SKM-1 treated with dmso at 0.1 percent for 144 hours (cell line): ENCODE results near the gene ZIC5.

Experiments
- DNase-seq: peaks from one replicate; lab custom pipeline; 2025; ENCODE audit not compliant: unreplicated experiment; lab: John Stamatoyannopoulos, UW

ZIC5 gene

DNA sequence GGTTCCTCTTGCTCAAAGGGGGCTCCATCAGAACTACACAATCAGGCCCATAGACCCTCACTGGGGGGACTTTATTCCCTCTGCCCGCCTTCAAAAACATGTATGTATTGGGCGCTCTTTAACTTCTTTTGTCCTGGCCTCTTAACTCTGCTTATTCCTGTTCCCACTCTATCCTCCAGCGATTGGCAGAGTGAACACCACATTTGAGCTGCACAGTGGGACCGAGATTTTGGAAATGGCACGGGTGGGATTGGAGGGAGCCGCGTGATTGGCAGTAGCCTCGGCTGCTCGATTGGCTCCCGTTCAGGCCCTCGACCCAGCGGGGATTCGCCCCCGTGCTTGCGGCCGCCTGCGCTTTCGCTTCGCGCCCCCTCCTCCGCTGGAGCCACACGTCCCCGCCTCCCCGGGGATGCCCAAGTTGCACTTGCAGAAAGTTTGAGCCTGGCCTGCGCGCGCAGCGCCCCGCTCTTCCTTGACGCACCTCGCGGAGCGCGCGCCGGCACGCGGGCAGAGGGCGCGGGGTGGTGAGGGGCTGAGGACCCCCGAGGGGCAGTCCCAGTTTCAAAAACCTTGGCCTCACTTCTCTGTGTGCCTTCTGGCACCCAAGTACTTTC lies at the start of gene ZIC5:
ZIC5 (minus strand) TSS at position 192 of the 614 bp plus-strand sequence; CDS start at position 28, 164 bp downstream.
- no peak for DNase-seq

DNA sequence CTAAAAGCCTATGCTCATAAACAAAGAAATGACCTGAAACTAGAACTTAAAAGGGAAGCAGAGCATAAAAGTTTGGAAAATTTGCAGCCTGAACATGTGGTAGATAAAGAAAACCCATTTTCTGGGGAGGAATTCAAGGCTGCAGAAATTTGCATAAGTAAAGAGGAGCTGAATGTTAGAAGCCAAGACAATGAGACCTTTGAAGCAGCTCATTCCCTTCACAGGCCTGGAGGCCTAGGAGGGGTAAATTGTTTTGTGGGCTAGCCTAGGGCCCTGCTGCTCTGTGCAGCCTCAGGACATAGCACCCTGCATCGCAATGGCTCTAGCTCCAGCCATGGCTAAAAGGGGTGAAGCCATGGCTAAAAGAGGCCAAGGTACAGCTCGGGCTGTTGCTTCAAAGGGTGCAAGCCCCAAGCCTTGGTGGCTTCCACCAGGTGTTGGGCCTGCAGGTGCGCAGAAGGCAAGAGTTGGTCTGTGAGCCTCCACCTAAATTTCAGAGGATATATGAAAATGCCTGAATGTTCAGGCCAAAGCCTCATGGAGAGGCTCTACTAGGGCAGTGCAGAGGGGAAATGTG lies 48.3 kb upstream of the ZIC5 start:
- no peak for DNase-seq

DNA sequence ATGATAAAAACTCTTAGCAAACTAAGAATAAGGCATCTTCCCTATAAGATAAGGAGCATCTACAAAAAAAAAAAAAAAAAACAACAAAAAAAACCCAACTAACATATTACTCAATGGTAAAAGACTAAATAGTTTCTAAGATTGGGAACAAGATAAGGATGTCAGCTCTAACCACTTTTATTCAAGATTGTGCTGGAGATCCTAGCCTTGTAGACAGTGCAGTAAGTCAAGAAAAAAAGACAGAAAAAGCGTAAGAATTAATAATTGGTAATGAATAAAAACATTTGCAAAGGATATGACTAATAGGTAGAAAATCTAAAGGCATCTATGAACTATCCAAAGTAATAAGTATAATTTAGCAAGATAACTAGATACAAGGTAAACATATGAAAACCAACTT lies 43.1 kb upstream of the ZIC5 start:
- no peak for DNase-seq

DNA sequence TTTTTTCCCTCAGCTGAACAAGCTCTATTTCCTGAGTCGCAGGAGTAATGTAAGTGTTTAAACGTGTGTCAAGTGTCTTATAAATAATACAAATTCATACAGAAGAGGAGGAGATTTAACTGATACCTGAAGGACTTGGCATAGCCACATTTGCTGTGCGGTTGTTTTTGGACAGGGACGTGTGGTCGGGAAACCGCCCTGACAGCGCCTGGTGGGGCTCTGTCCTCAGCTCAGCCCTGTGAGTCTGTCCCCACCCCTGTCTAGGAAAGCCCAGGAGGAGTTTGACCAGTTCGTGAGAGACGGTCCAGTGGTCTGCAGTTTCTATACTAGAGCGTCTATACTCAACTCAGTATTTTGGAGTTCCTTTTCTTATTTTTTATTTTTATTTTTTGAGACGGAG lies 26.7 kb upstream of the ZIC5 start:
- no peak for DNase-seq

DNA sequence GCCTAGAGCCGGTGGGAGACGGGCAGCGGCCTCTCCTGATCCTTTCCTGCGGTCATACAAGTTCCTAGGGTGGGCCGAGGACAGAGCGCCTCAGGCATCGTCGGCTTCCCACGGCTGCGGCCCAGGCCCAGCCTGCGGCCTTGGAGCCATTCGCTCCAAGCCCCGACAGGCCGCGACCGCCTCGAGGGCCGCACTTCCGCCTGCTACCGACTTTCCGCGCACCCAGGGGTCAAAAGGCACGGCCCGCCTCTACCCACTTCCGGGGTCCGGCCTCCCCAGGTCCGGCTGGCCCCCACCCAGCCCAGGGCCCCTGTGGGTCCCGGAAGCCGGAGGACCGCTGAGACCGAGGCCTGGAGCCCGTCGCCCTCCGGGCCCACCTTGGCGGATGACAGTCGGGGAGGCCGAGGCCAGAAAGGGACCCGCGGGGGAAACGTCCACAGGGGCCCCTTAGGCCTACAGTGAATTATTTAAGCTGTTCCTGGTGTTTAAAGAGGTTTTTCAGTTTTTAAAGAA lies 26.2 kb upstream of the ZIC5 start:
- no peak for DNase-seq

DNA sequence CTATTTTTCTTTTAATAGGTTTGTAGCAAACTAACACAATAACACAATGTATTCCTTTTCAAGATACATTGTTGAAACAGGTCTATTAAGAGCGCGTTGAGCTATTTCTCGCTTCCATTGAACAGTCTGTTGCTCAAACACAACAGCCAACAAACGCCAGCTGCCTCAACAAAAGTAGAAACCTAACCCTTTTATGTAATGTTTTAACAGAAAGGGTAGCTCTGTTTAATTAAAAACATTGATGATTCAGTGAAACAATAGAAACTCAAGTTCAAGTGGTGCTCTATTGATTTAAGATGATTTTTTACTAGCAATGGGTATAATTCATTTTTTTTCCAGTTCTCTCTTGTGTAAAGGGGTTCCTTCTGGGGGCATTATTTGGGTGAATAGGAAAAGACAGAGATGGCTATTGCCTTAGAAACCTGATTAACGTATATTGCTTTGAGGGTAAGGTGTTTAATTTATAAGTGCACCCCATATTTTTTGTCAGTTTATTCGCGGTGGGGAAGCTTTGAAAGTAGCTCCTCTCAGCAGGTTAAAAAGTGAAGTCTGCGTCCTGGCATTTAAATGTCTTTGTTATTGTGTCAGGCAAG lies 24.9 kb upstream of the ZIC5 start:
- DNase-seq = no peak

DNA sequence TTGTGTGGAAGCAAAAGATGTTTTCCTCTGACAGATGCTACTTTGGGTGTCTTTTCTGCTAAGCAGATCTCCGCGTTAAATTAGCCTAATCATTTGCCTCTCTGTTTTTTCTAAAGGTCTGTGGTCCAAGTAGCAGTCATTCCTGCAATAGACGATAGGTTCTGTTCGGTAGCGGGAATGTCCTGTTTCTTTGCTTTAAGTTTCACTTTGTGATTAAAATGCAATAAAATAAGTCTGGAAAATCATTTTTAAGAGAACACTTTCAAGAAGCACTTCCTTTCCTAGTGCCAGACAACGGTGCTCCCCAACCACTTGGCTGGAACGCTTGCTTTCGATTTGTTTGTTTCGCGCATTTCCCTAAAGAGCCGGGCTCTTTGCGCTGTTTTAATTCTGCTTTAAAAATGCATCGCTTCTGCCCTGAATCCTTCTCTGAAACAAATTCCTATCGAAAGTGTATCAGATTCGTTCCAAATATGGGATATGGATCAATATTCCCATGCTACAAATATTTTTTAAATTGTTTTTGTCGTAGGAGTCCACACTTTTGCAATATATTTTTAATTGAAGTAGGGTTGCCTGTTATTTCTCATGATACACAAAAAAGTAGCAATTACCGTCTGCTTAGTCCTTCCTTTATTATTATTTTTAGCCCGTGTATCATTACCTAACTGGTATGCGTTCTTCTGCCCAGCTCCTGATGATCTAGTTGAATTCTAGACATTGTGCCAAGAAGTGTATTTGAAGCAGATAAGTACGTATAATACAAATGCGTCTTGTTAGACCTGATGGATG lies 24.2 kb upstream of the ZIC5 start:
- no peak for DNase-seq

DNA sequence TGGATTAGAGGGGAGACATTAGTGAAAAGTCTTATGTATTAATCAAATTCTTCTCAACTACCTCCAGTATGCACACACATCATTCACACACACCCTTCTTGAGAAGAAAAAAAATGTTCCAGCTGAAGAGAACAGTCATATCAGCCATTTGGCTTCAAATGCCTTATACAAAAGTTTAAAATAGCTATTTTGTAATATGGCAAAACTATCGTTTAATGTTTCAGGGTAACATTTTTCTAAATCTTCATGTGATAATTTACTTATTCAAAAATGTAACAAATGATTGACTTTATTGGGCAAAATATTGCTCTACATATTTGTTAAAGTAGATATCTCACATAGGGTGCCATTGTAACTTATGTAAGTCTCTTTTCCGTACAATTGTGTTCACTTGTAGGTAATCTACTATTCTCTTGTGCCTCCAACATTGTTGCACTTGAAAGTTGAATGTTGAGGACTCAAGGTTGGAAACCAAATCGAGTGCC lies 23.6 kb upstream of the ZIC5 start:
- no peak for DNase-seq

DNA sequence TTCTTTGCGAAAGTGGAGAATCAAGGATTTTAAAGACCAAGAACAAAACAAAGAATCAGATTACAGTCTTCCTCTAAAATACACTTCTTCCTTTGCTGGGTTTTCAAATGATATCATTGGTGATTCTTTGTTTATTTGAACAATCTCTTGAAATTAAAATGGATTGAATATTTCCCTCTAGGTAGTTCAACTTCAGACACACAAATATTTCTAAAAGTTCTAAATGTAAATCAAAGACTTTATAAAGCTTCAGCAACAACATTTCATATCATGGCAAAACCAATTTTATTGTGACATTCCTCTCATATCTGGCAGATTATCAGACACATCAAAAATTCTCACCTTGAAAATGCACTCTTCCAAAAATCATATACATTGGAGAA lies 23.1 kb upstream of the ZIC5 start:
- DNase-seq = no peak

DNA sequence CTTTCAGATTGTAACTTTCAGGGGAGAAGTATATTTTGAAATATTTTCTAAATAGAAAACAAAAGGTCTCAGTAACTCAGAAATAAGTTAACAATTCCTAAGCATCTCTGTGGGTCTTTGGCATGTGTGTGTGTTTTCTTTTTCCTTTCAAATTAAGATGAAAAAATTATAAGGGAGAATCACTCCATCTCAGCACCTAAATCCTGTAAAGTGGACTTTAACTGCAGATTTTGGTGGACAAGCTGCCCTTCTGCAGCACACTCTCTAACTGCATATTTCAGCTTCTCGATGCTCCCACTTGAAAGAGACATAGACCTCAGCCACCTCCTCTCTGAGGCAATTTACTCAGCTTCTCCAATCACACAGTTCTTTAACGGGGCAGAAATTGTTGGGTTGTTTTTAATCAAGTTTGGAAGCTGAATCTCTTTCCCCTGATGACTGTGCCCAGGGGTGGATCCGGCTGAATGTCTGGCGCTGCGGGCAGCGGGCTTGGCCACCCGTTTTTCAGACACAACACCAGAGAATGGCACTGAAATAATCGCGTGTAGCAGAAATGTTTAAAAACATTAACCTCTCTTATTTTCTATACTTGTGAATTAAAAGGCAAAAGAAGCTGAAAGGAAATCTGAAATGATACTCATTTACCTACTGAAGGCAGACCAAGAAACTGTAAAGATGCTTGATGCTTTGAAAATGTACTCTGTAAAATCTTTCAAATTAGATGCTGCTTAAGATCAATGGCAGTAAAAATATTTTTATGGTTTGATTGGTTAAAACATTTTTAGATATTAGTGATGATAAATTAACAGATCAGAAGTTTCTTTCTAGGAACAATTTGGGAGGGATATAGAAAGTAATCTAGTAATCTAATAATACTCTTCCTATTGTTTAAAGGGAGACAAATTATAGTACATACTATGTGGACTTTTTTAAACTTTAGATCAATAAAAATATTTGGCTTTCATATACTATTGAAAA lies 22.4 kb upstream of the ZIC5 start:
- no peak for DNase-seq

DNA sequence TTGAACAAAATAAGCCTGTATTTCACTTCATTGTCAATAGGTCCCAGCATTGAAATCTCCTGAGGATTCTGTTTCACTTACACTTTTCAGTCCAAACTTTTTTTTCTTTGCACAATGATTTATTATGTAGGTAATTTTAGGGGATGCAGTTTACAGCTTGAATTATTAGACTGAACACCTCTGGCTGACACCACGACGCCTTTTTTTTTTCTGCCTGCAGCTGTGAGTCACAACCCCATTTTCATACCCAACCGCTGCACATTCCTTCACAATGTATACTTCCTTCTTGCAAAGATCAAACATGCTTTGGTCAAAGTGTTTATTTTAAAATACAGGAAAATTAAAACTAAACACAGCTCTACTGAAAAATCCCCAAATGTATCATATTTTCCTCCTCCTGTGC lies 21.4 kb upstream of the ZIC5 start:
- no peak for DNase-seq

DNA sequence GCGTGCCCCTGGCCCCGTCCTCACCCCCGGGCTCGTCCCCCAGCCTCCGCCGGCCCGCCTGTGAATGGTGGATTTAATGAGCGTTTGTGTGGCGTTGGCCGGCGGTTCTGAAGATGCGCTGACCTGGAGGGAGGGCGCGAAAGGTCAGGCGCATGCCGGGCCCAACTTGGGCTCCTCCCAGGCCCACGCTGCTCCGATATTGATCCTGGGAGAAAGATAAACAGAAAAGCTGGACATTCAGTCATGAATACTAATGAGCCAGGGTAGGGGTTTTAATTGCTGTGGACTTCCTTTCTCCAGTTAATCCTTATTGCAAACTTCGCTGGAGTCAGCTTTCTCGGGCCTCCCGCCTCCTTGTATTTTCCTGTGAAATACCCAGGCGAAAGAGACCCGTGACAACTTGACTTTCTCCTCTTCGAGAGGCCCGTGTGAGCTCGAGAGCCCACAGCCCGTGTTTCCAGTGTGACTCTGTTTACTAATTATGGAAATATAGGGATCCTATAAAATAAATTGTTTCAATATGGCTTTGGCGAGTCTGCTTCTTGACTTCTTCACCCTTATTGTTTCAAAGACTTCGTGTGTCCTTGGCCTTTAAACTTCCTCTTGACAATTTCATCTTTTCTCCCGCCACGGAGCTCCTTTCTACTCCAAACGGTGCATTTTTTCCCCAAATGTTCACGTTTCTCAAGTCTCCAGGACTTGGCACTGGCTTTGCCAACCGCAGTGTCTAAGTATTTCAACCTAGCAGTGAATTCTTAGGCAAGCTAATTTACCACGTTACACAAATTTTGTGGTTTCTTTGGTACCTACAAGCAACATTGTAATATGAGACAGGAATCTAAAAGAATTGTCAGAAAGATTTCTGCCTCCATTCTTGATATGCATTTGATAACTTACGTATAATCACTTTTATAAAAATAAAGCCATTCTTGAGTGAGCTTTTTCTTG lies 20.5 kb upstream of the ZIC5 start:
- DNase-seq = no peak

DNA sequence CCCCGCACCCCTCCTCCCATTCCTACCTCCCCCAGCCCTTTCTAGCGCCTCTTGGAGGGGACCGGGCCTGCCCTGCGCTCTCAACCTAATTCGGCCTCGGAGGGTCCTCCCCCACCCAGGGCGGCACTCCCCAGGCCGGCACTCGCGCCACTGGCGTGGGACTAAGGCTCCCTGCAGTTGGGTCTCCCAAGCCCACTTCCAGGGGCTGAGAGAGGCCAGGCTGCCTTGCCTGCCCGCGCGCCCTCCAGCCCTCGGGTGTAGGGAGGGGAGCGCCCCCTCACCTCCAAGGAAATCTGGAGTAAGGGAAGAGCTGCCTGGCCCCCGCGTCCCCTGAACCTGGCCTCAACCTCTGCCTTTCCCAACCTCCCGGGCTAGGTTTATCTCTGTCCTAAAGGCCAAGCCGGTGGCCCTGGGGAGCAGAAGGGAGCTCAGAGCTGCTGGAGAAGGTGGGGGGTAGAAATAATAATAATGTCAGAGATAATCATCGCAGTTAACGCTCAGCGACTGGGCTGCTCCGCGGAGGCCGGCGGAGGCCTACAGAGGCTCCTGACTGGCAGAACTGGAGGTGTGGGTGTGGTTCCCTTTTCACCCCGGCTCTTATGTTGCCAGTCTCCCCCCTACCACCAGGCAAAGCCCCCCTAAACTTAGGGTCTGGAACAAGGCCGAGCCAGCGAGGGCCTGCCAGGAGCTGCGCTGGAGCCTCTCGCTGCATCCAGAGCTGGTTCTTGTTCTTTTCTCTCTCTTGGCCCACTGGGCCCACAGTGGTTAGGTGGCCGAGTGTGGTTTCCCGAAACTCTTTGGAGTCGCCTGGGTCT lies 19.7 kb upstream of the ZIC5 start:
- DNase-seq = no peak

DNA sequence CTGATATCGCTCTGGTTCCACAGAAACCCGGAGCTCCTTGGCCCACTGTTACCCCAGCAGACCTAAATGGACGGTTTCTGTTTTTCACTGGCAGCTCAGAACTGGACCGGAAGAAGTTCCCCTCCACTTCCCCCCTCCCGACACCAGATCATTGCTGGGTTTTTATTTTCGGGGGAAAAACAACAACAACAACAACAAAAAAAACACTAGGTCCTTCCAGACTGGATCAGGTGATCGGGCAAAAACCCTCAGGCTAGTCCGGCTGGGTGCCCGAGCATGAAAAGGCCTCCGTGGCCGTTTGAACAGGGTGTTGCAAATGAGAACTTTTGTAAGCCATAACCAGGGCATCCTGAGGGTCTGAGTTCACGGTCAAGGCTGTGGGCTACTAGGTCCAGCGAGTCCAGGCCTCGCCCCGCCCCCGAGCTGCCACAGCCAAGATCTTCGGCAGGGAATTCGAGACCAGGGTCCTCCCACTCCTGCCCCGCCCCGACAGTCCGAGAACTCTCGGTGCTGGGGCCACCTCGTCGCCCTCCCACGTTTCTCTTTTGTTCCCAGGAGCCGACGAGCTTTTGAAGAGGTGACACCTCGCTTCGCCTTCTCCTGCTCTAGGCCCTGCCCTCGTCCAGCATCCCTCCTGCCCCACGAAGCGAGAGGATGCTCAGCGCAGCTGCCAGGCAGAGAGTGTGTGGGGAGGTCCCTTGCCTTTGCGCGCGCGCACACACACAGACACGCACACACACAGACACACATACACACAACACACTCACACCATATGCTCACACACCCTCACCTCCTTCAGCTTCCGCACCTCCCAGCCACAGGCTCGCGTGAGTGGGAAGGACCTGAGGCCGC lies 18.8 kb upstream of the ZIC5 start:
- DNase-seq = no peak

DNA sequence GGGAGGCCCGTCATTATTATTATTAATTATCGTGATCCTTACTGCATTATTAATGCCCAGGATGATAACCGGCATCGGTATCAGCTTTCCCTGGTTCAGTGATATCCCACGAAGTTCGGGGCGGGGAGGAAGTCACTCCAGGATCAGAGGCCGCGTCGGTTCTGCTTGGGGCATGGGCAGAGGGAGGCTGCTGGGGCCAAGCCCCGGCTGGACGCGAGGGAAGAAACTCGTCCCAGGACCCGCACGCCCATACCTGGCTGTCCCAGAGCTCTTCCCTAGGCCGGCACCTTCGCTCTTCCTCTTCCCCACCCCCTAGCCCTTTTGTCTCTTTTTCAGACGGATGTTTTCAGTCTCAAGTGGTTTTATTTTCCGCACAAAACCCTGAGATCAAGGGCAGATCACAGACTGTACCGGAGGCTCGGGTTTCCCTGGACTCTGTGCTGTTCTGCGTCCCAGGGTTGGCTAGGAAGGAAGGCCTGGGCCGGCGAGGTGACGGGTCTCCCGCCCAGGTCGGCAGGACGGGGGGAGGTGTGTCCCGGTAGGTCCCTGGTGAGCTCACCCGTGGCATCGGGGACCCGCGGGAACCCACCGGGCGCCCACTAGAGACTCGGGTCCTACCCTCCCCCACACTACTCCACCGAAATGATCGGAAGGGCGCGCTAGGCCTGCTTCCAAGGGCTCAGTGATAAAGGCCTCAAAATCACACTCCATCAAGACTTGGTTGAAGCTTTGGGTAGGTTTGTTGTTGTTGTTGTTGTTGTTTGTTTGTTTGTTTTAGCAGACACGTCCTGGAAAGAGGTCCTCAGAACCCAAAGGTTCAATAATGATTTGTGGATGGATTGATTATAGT lies 17.9 kb upstream of the ZIC5 start:
- DNase-seq = no peak

DNA sequence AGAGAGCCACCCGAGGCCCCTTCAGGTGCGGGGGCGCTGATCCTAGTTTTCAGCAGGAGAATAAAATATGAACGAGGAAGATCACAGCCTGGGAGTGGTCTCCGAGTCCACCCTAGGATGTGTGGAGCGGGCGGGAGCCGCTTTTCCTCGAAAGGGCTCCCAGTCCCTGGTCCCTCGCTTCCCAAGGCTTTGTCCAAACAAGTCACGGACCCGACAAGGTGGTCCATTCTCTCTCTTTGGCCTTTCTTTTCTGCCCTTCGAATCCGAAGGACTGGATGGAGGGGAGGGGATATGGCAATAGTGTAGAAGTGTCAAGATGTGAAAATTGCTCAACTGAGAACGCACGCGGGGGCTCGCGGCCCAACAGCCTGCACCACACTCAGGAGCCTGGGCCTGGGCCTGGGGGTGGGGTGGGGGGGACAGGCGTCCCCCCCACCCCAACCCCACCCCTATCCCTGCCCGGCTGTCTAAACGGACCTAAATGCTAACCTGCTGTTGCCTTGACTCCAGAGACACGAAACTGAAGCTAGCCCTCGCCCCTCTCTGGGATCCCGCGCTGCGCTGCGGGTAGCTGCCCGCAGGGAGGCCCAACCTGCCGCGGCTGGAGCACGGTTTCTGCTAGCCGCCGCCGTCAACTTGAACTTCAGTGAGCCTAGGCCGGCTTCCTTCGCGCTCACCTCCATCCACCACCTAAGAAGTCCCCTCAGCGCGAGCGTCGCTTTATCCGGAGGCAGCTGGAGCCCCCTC lies 17.1 kb upstream of the ZIC5 start:
- no peak for DNase-seq
